Activated CD4-positive, alpha-beta memory T cell treated with anti-CD3 and anti-CD28 coated beads for 36 hours (primary cell): Measurements from ENCODE around the gene MKRN2. TPM values are rescaled to one million over a fixed set of nuclear protein-coding genes. Genes with fewer than 3 reads are reported as not detected.

ENCODE experiments used
- total RNA-seq, 2 experiments: library from RNA; stranded (reverse); gene quantifications; one replicate each; pipeline ENCODE4 v1.2.3, GENCODE V29; 2021

The MKRN2 gene
- total RNA-seq, 2 experiments from 2014 or later, result 28.5 to 30.1 TPM

Other genes starting within 250 kb of the MKRN2 start
- 10 to 100 TPM; 13.8 to 15.4 TPM for gene TSEN2, start 72.6 kb upstream of the MKRN2 start, total RNA-seq
- gene MKRN2OS, start 11.6 kb upstream of the MKRN2 start, total RNA-seq, result not detected
- 10 to 100 TPM; 64.6 to 66.9 TPM for gene RAF1, start 107.0 kb downstream of the MKRN2 start, total RNA-seq
- gene TMEM40, start 202.2 kb downstream of the MKRN2 start, total RNA-seq, result not detected
- 1 to 10 TPM; 1.2 to 1.6 TPM for gene CAND2, start 239.6 kb downstream of the MKRN2 start, total RNA-seq